GM19240 (cell line): ENCODE data around the gene IL17RE.
"Not testable (repeated sequence)": the region's sequence is repeated elsewhere in the genome, so short reads cannot be mapped to it uniquely, and the experiment has no call there.

ENCODE experiments used
- DNase-seq: peaks from one replicate; pipeline ENCODE4 v3.0.0; 2011; ENCODE audit warnings: low spot score; ENCODE audit not compliant: insufficient read length

Gene IL17RE

DNA sequence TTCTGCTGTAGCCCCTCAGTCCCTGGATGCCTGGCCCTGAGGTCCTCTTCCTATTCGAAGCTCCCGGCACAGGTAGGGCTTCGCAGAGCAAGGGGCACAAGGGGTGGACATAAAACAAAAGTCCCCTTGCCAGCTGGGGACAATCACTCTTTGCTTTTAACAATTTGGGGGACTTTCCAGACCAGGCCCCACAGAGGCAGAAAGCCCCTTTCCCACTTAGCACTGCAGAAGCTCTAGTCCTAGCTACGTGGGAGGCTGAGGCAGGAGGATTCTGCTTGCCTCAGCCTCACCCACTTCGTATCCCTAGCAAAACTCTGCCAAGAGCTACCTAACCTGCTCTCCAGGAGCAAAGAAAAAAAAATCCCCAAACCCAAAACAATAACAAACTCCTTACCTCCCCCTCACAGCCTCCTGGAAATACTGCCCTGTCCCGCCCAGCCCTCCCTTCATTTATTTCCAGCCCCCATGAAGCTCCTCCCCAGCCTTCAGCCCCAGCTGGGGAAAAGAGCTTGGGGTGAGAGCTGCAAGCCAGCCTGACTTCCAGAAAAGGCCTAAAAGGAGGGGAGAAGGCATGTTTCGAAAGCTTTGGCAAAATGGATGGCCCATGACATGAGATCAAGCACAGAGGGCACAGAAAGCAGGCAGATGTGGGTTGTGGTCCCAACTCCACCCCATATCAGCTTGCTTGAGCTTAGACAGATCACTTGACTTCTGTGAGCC, 22.7 kb upstream of the IL17RE start, which contains the start of gene CIDEC:
TSS of gene CIDEC (minus strand) at position 424 of the 720 bp plus-strand sequence. CDS start 1,767 bp downstream, outside the sequence.
- DNase-seq: no peak

DNA sequence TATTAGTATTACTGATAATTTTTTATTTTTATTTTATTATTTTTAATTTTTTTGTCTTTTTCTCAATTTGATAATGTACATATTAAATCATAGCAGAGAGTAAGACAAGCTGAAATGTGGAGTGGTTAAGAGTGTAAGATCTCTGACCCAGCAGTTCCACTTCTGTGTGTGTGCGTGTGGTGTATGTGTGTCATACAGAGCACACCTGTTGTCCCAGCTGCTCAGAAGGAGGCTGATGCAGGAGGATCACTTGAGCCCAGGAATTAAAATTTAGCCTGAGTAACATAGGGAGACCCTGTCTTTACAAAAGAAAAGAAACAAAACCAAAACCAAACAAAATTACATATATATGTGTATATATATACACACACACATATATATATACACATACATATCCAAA, 21.2 kb upstream of the IL17RE start:
- no peak for DNase-seq

DNA sequence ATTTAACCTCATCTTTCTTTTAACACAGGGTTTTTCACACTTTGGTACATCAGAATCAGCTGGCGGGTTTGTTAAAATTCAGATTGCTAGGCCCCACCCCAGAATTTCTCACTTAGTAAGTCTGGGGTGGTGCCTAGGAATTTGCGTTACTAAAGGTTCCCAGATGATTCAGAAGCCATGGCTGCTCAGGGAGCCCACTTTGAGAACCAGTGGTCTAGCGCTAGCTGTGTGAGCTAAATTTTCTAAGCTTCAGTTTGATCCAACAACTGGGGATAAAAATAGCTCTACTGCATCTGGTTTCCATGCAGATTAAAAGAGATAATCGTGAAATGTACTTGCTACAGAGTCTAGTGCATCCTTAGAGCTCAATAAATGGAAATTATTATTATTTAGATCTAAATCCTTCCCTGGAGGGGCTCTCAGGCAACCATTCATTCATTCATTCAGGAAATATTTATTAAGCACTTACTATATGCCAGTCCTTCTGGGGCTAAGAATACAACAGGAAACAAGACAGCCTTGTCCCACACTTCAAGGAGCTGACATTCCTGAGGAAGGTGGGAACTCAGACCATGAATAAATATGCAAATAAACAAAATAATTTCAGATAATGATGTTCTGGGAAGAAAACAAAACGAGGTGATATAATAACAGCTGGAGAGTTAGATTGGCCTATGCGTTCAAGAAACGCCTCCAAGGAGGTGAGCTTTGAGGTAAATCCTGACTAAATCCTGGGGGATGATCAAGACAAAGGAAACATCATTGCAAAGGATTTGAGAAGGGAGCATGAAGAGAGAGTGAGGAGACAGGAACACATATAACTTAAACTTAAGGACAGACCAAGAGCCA, 18.7 kb upstream of the IL17RE start:
- DNase-seq: no peak

DNA sequence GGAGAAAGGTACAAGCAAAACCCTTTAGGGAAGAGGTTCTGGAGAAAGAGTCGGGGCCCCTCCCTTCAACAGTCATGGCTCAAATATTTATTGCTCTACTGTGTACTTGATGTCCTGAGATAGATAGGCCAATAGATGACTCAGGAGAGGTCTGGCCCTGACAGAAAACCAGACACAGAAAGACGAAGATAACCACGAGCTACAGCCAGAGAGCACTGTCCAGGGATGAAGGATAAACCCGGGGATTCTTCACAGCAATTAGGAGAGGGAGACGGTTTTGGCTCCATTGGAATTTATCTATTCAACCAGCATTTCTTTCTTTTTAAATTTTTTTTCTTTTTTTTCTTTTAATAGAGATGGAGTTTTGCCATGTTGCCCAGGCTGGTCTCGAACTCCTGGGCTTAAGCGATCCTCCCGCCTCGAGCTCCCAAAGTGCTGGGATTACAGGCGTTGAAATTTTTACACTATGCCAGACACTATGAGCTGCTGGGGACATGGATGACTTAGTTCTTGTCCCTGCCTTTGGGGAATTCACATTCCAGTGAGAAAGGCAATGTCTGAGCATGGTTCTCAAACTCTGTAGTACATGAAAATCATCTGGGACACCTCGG, 18.0 kb upstream of the IL17RE start:
- DNase-seq: no peak

DNA sequence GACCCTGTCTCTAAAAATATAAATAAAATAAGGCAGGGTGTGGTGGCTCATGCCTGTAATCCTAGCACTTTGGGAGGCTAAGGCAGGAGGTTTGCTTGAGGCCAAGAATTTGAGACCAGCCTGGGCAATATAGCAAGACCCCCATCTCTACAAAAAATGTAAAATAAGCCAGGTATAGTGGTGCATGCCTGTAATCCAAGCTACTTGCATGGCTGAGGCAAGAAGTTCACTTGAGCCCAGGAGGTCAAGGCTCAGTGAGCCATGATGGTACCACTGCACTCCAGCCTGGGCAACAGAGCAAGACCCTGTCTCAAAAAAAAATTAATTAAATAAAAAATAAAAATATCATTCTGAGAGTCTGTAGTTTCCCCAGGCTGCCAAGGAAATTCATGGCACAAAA, 16.3 kb upstream of the IL17RE start:
- no peak for DNase-seq

DNA sequence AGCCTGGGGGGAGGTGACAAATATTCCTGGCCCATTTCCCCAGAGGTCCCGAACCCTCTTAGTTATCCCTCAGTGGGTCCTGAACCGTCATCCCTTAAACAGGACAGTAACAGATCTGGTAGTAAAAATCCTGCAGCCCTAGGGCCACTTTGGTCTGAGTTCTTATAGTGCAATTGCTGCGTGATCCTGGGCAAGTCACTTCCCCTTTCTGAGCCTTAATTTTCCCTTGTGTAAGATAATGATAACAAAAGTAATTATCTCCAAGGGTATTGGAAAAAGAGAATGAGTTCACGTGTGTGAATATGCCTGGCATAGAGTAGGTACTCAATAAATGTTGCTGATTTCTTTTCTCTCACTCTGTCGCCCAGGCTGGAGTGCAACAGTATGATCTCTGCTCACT, 15.2 kb upstream of the IL17RE start:
- DNase-seq: no peak

DNA sequence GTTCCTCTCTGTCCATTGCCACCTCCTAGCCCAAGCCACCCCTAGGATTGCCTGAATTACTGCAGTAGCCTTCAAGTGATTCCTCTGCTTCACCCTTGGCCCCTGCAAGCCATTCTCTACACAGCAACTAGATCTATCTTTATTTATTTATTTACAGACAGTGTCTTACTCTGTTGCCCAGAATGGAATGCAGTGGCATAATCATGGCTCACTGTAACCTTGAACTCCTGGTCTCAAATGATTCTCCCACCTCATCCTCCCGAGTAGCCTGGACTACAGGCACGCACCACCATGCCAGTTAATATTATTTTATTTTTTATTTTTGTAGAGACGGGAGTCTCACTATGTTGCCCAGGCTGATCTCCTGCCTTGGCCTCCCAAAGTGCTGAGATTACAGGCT, 14.1 kb upstream of the IL17RE start:
- no peak for DNase-seq

DNA sequence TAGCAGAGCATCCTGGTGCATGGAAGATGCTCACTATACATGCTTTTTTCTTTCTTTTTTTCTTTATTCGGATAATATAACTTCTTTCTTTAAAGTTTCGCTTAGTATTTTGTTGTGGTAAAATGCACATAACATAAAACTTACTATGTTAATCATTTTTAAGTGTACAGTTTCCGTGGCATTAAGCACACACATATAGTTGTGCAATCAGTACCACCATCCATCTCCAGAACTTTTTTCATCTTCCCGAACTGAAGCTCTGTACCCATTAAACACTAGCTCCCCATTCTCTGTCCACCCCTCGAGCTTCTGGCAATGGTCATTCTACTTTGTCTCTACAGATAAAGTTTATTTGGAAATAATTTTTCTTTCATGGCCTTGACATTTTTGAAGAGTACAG, 13.2 kb upstream of the IL17RE start:
- no peak for DNase-seq

DNA sequence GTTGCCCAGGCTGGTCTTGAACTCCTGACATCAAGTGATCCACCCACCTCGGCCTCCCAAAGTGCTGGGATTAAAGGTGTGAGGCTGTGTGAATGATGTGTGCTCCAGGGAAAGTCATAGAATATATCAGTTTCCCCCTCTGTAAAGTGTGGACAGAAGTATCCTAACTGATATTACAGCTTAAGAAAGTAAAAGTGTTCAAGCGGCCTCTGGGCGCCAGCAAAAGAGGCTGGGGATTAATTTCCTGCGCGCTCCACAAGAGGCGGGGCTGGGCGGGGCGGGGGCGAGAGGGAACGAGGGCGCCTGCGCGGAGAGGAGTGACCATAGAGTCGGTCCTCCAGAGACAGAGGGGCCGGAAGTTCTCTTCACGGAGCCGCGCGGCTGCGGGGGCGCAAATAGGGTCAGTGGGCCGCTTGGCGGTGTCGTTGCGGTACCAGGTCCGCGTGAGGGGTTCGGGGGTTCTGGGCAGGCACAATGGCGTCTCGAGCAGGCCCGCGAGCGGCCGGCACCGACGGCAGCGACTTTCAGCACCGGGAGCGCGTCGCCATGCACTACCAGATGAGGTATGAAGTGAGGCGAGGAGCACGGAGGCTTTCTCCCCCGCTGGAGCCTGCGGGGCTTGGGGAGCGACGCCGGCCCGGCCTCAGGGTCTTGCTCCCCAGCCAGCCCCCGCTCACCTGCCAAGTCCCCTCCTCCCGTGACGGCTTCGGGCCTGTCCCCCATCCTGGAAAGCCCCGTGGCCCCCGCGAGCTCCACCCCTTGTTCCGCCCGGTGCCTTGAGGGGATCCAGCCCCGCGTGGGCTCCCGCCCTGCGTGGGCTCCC, 12.2 kb upstream of the IL17RE start, which contains the start of gene JAGN1:
TSS of gene JAGN1 (plus strand) at position 362 of the 823 bp plus-strand sequence. CDS start at position 475, 113 bp downstream.
- DNase-seq: peak; percentile 85

DNA sequence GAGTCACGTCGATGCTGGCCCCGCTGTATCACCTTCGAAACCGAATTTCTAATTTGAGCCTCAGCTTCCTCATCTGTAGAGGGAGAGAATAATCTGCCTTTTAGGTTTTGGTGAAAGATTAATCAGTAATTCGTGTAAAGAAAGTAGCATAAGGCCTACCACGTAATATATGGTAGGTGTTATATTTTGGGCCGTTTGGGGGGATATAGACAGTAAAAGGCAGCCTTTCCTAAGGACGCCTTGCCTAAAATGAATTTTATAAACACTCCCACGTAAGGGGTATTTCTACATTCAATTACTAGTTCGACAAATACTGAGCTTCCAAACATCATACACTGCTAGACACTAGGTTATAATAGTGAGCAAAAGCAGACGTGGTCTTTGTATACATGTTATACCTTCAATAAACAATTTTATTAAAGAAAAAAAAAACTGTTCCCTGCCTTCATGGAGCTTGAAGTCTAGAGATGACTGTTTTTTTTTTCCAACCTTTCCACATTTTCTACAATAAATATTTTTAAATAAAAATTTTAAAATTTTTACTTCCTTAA, 11.5 kb upstream of the IL17RE start:
- DNase-seq: no peak

DNA sequence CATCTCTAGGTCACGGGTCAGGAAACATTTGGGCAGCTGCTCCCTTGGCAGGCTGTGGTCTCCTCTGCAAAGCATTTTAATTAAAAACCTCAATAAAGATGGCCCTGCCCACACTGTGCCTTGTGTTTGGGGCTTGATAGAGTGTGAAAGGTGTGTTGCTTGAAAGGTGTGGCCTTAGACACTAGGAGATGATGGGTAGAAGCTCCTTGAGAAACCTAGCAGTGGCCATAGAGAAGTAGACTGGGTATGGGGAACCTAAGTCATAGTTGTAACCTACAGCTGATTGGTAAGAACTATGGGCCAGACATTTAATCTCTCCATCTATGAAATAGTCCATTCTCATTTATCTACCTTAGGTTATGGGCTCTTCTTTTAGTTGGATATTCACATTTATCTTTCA, 8.9 kb upstream of the IL17RE start:
- DNase-seq: no peak

DNA sequence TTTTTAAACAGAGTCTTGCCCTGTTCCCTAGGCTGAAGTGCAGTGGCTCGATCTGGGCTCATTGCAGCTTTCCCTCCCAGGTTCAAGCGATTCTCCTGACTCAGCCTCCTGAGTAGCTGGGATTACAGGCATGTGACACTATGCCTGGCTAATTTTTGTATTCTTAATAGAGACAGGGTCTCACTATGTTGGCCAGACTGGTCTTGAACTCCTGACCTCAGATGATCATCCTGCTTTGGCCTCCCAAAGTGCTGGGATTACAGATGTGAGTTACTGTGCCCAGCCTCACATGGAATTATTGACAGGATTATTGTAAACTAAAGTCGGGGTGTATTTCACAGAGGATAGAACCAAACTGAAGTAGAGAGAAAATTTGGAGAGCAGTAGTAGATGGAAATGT, 6.9 kb upstream of the IL17RE start:
- DNase-seq: not testable (repeated sequence)

DNA sequence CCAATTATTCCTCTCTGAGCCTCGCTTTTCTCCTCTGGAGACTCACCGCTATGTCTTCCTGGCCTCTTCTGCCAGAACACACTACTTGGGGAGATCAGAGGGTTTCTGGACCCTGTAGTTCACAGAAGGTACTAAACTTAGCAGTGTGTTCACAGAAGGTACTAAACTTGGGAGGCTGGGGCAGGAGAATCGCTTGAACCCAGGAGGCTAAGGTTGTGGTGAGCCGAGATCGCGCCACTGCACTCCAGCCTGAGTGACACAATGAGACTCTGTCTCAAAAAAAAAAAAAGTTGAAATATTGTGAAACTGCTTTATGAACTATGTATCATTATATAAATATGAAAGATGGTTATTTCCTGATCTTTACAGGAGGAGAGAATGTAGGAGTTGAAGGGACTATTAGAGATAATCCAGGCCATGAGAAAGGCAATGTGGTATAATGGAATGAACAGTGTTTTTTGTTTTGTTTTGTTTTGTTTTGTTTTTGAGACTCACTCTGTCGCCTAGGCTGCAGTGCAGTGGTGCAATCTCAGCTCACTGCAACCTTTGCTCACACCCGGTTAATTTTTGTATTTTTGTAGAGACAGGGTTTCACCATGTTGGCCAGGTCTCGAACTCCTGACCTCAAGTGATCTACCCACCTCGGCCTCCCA, 5.8 kb upstream of the IL17RE start:
- not testable (repeated sequence) for DNase-seq

DNA sequence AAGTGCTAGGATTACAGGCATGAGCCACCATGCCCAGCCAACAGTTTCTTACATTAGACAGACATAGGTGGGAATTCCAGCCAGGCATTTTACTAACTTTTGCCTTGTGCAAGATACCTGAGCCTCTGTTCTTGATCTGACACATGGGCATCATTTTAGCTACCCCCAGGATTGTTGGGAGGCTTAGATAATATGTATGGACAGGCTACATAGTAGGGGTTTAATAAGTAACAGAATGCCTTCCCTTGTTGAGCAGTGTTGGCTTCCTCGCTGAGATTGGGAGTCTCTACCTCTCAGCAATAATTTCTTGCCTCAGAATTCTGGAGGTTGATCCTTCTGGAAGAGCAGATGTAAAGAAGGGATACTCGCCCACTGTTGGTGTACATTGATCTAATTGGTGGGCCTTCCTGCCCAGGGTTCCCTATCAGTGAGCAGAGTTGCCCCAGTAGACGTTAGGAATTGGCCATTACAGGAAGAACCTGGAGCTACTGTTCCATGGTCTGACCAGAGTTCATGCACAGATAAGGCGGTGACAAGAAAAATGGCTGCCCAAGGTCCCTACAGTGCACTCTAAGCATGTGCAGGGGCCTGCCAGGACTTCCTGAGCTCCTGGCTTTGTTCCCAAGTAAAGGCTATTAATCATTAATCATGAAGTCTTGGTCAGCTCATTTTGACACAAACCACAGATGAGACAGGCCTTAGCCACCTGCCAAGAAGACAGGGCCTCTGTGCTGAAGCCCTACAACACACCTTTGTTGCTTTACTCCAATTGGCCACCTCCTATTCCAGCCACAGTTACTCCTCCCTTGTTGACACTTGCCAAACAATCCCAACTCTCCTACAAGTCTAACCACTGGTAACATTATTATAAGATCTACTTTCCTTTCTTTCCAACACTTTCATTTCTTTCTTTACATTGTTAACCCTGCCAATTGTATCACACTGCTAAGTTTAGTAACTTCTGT, 5.0 kb upstream of the IL17RE start:
- no peak for DNase-seq

DNA sequence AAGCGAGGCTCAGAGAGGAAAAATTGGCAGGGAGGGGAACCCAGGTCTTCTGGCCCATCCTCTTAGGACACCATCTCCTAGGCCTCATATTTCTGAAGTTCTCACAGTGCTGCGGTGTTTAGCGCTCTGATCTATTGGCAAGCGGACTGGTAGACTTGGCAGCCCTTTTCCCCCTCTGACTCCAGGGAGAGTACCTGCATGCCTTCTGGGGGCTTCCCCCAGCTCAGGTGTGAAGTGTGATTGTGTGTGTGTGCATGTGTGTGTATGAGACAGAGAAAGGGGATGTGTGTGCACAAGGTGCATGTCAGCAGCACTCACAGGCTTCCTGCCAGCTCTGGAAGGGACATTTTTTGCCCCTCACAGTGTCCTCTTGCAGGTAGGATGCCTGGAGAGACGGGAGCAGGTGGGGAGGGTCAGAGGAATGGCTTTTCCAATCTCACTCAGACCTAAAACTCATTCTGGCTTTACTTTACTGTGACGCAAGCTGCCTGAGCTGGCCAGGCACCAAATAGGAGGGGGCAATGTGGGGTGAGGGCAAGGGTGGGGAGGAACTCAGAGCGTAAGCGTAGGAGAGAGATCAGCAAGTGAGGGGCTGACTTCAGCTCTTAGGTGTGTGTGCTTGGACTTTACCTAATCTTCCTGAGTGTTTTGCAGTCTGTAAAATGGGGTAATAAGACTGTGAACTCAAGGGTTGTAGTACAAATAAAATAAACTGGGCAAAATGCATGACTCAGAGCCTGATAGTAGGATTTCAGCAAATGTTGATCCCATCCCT, 4.0 kb upstream of the IL17RE start:
- no peak for DNase-seq

DNA sequence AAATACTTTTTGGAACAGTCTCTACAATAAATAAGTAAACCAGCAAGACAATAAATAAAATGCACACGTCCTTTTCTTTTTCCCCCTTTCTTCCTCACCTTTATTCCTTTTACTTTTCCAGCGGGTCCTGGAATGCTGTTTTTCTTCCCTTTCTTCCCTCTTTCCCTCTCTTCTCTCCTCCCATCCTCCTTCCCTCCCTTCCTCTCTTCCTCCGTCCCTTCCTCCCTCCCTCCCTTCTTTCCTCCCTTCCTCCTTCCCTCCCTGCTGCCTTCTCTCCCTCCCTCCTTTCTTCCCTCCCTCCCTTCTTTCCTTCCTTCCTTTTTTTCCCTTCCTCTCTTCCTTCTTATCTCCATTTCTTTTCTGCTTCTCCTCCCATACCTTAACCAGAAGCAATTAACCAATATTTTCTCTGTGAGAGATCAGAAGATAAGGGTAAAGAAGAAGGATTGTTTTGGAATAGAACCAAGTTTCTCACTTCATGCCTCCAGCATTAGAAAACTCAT, 3.3 kb upstream of the IL17RE start:
- no peak for DNase-seq

DNA sequence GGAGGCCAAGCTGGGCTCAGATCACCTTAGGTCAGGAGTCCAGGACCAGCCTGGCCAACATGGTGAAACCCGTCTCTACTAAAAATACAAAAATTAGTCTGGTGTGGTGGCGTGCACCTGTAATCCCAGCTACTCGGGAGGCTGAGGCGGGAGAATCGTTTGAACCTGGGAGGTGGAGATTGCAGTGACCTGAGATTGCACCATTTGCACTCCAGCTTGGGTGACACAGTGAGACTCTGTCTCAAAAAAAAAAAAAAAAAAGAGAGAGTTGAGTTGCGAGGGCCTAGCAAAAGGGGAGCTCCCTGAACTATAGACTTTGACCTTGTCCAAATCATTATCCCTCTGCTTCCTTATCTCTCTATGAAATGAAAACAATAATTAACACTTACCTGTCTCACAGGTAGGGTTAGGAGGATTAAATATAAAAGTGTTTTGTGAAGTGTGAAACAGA, 1.7 kb upstream of the IL17RE start:
- DNase-seq: not testable (repeated sequence)

DNA sequence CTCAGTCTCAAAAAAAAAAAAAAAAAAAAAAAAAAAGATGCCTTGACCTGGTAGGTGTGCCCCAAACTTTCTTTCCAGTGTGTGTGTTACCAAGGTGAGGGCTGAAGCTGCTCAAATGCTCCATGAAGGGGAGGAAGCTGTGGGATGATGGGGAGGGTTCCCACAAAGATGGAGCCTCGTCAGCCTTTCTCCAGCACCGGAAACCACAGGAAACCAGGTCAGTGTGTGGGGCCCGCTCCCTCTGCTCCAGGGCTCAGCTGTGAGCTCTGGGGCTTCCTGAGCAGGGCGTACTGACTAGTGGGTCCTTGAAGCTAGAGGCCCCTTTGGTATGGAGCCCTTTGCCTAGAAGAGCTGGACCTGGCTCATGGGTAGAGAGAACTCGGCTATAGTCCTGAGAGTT, 681 bp upstream of the IL17RE start:
- DNase-seq: no peak
